Endothelial cell of umbilical vein (primary cell): ENCODE data around the gene MLNR. TPM values are rescaled to one million over a fixed set of nuclear protein-coding genes. Genes with fewer than 3 reads are reported as not detected.
A peak's percentile ranks its signal among the peaks of the same experiment; 100 is the strongest.

Source experiments
- BruUV-seq: library from RNA; stranded (reverse); fragments of 400-500 nt; replicated peaks from 2 replicates; lab custom pipeline; 2021; lab: Mats Ljungman, UMichigan
- CTCF ChIA-PET: fragments of 300-600, 350-600 bp; sonication (Branson Sonifier 250); formaldehyde crosslinking; loops from one replicate; lab custom pipeline; 2021; ENCODE audit warnings: antibody characterized with exemption, inconsistent platforms; lab: Charles Lee
- POLR2A ChIA-PET: fragments of 300-600, 350-600 bp; sonication (Branson Sonifier 250); formaldehyde crosslinking; loops from one replicate; lab custom pipeline; 2021; ENCODE audit warnings: antibody characterized with exemption, inconsistent platforms; lab: Charles Lee
- DNase-seq: peaks from one replicate; pipeline ENCODE4 v3.0.0-alpha.2; 2011; ENCODE audit warnings: low read depth, low spot score
- FAIRE-seq: peaks from 2 replicates; lab custom pipeline; 2011; peaks lifted over from hg19 to GRCh38; lab: Jason Lieb, UNC
- H2AFZ ChIP-seq: 2 replicates; pipeline ENCODE4 v1.6.0; 2012; ENCODE audit warnings: low read depth, low read length, control low read depth, inconsistent platforms
- H3K27ac ChIP-seq: 2 replicates; pipeline ENCODE4 v1.5.1; 2011; ENCODE audit warnings: low read depth, mild to moderate bottlenecking, control low read depth, low read length, moderate library complexity; ENCODE audit not compliant: insufficient read depth
- H3K27me3 ChIP-seq, 2 experiments: 2 replicates each; pipeline versions ENCODE4 v1.6.0 to v1.6.1; 2011; ENCODE audit warnings: low read length in 2 of 2, mixed read lengths in 1 of 2; ENCODE audit not compliant: control insufficient read depth in 2 of 2, insufficient read depth in 2 of 2
- H3K36me3 ChIP-seq, 2 experiments: 2 replicates in 1 of 2; 3 replicates in 1 of 2; pipeline ENCODE4 v1.5.1; 2011; ENCODE audit warnings: low read length in 2 of 2, mild to moderate bottlenecking in 1 of 2, moderate library complexity in 1 of 2; ENCODE audit not compliant: control insufficient read depth in 2 of 2, insufficient read depth in 2 of 2; ENCODE audit errors: extremely low read depth in 1 of 2
- H3K4me1 ChIP-seq: 3 replicates; pipeline ENCODE4 v1.5.1; 2011; ENCODE audit warnings: mild to moderate bottlenecking, low read length; ENCODE audit not compliant: control insufficient read depth, insufficient read depth; ENCODE audit errors: extremely low read depth
- H3K4me2 ChIP-seq: 2 replicates; pipeline ENCODE4 v1.6.1; 2011; ENCODE audit warnings: low read length, control low read depth, mixed read lengths; ENCODE audit not compliant: insufficient read depth
- H3K4me3 ChIP-seq, 3 experiments: fragments of 200-600 bp in 1 of 3; sonication (generic), shearing (Covaris generic) in 1 of 3; replicated peaks in 1 of 3; 2 replicates each; pipeline ENCODE4 v1.5.1; 2011 to 2016; ENCODE audit warnings: control low read depth in 3 of 3, low read length in 3 of 3, mild to moderate bottlenecking in 2 of 3, inconsistent platforms in 1 of 3, low read depth in 1 of 3, moderate library complexity in 1 of 3; ENCODE audit not compliant: insufficient read depth in 1 of 3
- H3K79me2 ChIP-seq: 2 replicates; pipeline ENCODE4 v1.6.0; 2012; ENCODE audit warnings: low read length, inconsistent platforms; ENCODE audit not compliant: control insufficient read depth, insufficient read depth
- H3K9ac ChIP-seq: replicated peaks from 2 replicates; pipeline ENCODE3; 2011; ENCODE audit warnings: low read length, control low read depth; ENCODE audit not compliant: insufficient read depth; ENCODE audit errors: extremely low read depth
- H3K9me1 ChIP-seq: replicated peaks from 3 replicates; pipeline ENCODE4 v1.6.0; 2011; ENCODE audit warnings: mild to moderate bottlenecking, low read length; ENCODE audit not compliant: control insufficient read depth, insufficient read depth; ENCODE audit errors: extremely low read depth
- H3K9me3 ChIP-seq: replicated peaks from 2 replicates; pipeline ENCODE4 v1.5.1; 2012; ENCODE audit warnings: low read length, inconsistent platforms; ENCODE audit not compliant: control insufficient read depth, insufficient read depth
- H4K20me1 ChIP-seq: replicated peaks from 2 replicates; pipeline ENCODE3; 2011; ENCODE audit warnings: mild to moderate bottlenecking, low read length; ENCODE audit not compliant: control insufficient read depth, insufficient read depth; ENCODE audit errors: extremely low read depth
- EZH2 ChIP-seq: IDR thresholded peaks from 2 replicates; pipeline ENCODE4 v1.6.1; 2012; ENCODE audit warnings: borderline replicate concordance, low read depth, mild to moderate bottlenecking, moderate library complexity, low read length, inconsistent platforms; ENCODE audit not compliant: severe bottlenecking
- FOS ChIP-seq: IDR thresholded peaks from 2 replicates; pipeline ENCODE4 v1.6.1; 2011; ENCODE audit warnings: mild to moderate bottlenecking, low read length, moderate library complexity, borderline replicate concordance; ENCODE audit not compliant: insufficient read depth
- JUN ChIP-seq: IDR thresholded peaks from 2 replicates; pipeline ENCODE4 v1.6.1; 2011; ENCODE audit warnings: borderline replicate concordance, low read depth; ENCODE audit not compliant: insufficient read length, insufficient read depth
- MYC ChIP-seq: IDR thresholded peaks from one replicate; pipeline ENCODE4 v1.6.1; 2011; ENCODE audit warnings: mild to moderate bottlenecking, low read depth, low read length
- POLR2A ChIP-seq: IDR thresholded peaks from 2 replicates; pipeline ENCODE4 v1.6.1; 2012; ENCODE audit warnings: low read depth, mild to moderate bottlenecking, control low read depth, low read length
- POLR2AphosphoS5 ChIP-seq: IDR thresholded peaks from 2 replicates; pipeline ENCODE4 v1.6.1; 2012; ENCODE audit warnings: low read depth, mild to moderate bottlenecking, control low read depth, low read length, moderate library complexity; ENCODE audit not compliant: insufficient read depth
- dilution Hi-C: fragments of 300-500 bp; cut with MboI; formaldehyde crosslinking; loops from one replicate; pipeline ENCODE4 v1.15.0; 2019; ENCODE audit warnings: low sequenced_read_pairs; ENCODE audit not compliant: extremely low pct_ligation_motif_present
- intact Hi-C: fragments of 100-400 bp; cut with micrococcal nuclease; formaldehyde crosslinking; loops from one replicate; pipeline ENCODE4 v1.10.0; 2022
- polyA plus RNA-seq, 4 experiments: library from polyadenylated mRNA; depleted of rRNA in 3 of 4; stranded (reverse) in 3 of 4; unstranded in 1 of 4; fragments of >200 nt; gene quantifications; 2 replicates each; pipeline versions ENCODE4 v1.2.1 to v1.2.3, GENCODE V29; 2011 to 2012; ENCODE audit warnings: missing spikeins in 1 of 4
- total RNA-seq: library from RNA; stranded (reverse); gene quantifications from 2 replicates; pipeline ENCODE4 v1.2.3, GENCODE V29; 2021
- TF ChIP-seq, protein P1 (sequence below): IDR thresholded peaks from 2 replicates; pipeline ENCODE4 v1.6.1; 2011; ENCODE audit not compliant: insufficient read depth, insufficient read length
- TF ChIP-seq, protein P2 (sequence below), 2 donors: IDR thresholded peaks; 1 replicate in 1 of 2; 2 replicates in 1 of 2; pipeline ENCODE4 v1.5.1; 2011; ENCODE audit warnings: low read length in 2 of 2, mild to moderate bottlenecking in 2 of 2, moderate library complexity in 2 of 2, control low read depth in 1 of 2, inconsistent platforms in 1 of 2, low read depth in 1 of 2; ENCODE audit not compliant: insufficient read depth in 1 of 2; ENCODE audit errors: extremely low read depth in 1 of 2

MLNR gene
- total and polyA plus RNA-seq, 2 donors (not counting 3 experiments of a cell fraction or from before 2014, with no cell fraction given) = not detected

DNA sequence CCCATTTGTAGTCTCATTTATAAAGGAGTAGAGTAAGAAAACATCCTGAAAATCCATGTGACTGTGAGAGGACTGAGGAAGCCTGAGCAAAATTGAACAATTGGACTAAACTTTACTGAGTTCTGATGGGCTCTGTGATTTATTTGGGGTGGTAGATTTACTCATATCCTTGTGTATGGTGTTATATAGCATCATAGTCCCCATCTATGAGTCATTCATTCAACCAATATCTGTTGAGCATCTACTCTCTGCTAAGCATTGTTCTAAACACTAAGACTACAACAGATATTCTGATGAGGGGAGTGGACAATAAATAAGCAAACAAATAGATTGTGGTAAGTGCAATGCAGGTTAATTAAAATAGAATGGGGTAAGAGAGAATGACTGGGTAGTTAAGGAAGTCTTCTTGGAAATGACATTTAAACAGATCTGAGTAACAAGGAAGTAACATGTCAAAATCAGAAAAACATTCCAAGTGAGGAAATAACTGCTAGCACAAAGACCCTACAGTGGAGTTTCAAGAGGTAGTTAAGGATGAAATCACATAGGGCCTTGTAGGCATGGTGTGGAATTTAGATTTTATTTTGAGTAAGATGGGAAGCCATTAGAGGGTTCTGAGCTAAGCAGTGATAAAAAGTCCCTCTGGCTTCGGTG, 36.3 kb upstream of the MLNR start:
- CTCF ChIA-PET = no interaction called here
- peak; percentile 56 for TF ChIP-seq FOS
- TF ChIP-seq JUN = peak; percentile 52
- TF ChIP-seq MYC = no peak

DNA sequence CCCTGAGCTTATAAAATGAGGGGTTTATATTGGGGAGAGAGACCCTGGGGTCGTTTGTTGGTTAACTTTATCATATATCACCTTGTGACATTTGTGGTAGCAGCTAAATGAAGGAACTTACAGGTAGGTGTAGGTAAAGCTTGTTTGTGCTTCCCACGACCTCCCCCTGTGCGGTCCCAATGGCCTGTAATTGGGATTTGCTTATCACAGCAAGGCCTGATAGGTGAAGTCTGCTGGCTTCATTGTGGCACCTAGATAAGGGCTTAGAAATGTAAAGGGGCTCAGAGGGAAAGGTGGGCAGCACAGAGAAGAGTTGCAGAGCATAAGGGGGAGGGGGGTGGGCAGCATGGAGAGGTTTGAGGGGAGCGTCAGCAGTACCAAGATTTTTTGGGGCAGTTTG, 35.5 kb upstream of the MLNR start:
- no peak for FAIRE-seq
- H3K9me1 ChIP-seq = peaks cover 3% of the 10 kb centered on the region
- CTCF ChIA-PET = interaction anchor here (0.9 kb wide), 1 partner anchor 20 kb away, joined by 3 read pairs; no protein-coding TSS in a partner anchor
- no peaks in the 10 kb centered on the region for H3K79me2 ChIP-seq
- no peaks in the 10 kb centered on the region for H4K20me1 ChIP-seq
- BruUV-seq = no TSS peak
- H3K4me1 ChIP-seq = peaks cover 17% of the 10 kb centered on the region
- no peak overlapping the region for H3K4me2 ChIP-seq
- H3K4me3 ChIP-seq = no peak overlapping the region
- no peaks in the 10 kb centered on the region for H3K27me3 ChIP-seq
- DNase-seq = no peak
- no peak overlapping the region for H3K27ac ChIP-seq
- POLR2A ChIA-PET = no interaction called here
- no peaks in the 10 kb centered on the region for H3K9me3 ChIP-seq
- H2AFZ ChIP-seq = no peak overlapping the region
- peaks cover 6 to 17% of the 10 kb centered on the region in 2 experiments for H3K36me3 ChIP-seq
- intact Hi-C loops = loop anchor here (5.0 kb wide), 1 partner anchor 37 kb away; no protein-coding TSS in a partner anchor
- dilution Hi-C loops = no loop called here
- TF ChIP-seq POLR2A (no peak), EZH2 (no peak), JUN (no peak), POLR2AphosphoS5 (no peak), MYC (no peak)
- TF ChIP-seq, protein P1, sequence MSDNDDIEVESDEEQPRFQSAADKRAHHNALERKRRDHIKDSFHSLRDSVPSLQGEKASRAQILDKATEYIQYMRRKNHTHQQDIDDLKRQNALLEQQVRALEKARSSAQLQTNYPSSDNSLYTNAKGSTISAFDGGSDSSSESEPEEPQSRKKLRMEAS = no peak
- TF ChIP-seq, protein P2, sequence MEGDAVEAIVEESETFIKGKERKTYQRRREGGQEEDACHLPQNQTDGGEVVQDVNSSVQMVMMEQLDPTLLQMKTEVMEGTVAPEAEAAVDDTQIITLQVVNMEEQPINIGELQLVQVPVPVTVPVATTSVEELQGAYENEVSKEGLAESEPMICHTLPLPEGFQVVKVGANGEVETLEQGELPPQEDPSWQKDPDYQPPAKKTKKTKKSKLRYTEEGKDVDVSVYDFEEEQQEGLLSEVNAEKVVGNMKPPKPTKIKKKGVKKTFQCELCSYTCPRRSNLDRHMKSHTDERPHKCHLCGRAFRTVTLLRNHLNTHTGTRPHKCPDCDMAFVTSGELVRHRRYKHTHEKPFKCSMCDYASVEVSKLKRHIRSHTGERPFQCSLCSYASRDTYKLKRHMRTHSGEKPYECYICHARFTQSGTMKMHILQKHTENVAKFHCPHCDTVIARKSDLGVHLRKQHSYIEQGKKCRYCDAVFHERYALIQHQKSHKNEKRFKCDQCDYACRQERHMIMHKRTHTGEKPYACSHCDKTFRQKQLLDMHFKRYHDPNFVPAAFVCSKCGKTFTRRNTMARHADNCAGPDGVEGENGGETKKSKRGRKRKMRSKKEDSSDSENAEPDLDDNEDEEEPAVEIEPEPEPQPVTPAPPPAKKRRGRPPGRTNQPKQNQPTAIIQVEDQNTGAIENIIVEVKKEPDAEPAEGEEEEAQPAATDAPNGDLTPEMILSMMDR (IDR thresholded peaks at IDR 0.05; ENCODE audit: extremely low read depth in 1 of 2, insufficient read depth in 1 of 2, low read depth in 1 of 2, low read length in 2 of 2) = no peak
- no peak overlapping the region for H3K9ac ChIP-seq

More for the DNA sequence above, 36.3 kb upstream of the MLNR start:
- dilution Hi-C loops = no loop called here
- H3K79me2 ChIP-seq = no peaks in the 10 kb centered on the region
- H3K4me1 ChIP-seq = peaks cover 17% of the 10 kb centered on the region
- H3K4me3 ChIP-seq = no peak overlapping the region
- no peaks in the 10 kb centered on the region for H3K9me3 ChIP-seq
- H3K36me3 ChIP-seq = peaks cover 6 to 17% of the 10 kb centered on the region in 2 experiments
- no peak overlapping the region for H3K27ac ChIP-seq
- BruUV-seq = no TSS peak
- no peak for FAIRE-seq
- H4K20me1 ChIP-seq = no peaks in the 10 kb centered on the region
- DNase-seq = peak; percentile 47
- intact Hi-C loops = loop anchor here (5.0 kb wide), 1 partner anchor 36 kb away; no protein-coding TSS in a partner anchor
- H3K9me1 ChIP-seq = peaks cover 3% of the 10 kb centered on the region
- no peaks in the 10 kb centered on the region for H3K27me3 ChIP-seq
- POLR2A ChIA-PET = no interaction called here
- no peak overlapping the region for H3K4me2 ChIP-seq
- no peak overlapping the region for H3K9ac ChIP-seq
- H2AFZ ChIP-seq = no peak overlapping the region
